ENCODE results near the gene EPRS1. TPM values are rescaled to one million over a fixed set of nuclear protein-coding genes. Genes with fewer than 3 reads are reported as not detected.

The EPRS1 gene
- total and polyA plus RNA-seq, 2 of the 4 experiments (the other 2 are of a cell fraction) = 48.0 to 159 TPM

- Histone ChIP-seq H3K9me3 (ENCODE audit: control insufficient read depth, insufficient read depth, low read length) (no peaks in the 10 kb centered on the region), H2AFZ (replicated peaks; ENCODE audit: low read length, poor library complexity) (no peak overlapping the region), H4K91ac (ENCODE audit: insufficient read depth, low read depth, low read length) (no peak overlapping the region), H3K27ac (ENCODE audit: insufficient read depth, low read length) (no peak overlapping the region), H3K4me1 (ENCODE audit: control insufficient read depth, insufficient read depth, low read length) (no peaks in the 10 kb centered on the region), H3K56ac (ENCODE audit: extremely low read depth, insufficient read depth, low read length) (no peak overlapping the region), H3K23ac (ENCODE audit: low read depth, low read length) (no peak overlapping the region), H3K36me3 (ENCODE audit: control insufficient read depth, insufficient read depth, low read length) (peaks cover 13% of the 10 kb centered on the region), H3K4ac (ENCODE audit: low read depth, low read length) (no peak overlapping the region), H3K4me2 (ENCODE audit: low read depth, low read length) (no peak overlapping the region), H4K5ac (ENCODE audit: low read depth, low read length) (no peak overlapping the region), H3K14ac (replicated peaks; ENCODE audit: low read depth, low read length) (no peak overlapping the region), H3K27me3 (ENCODE audit: control insufficient read depth, insufficient read depth, low read length) (no peaks in the 10 kb centered on the region), H2BK5ac (ENCODE audit: low read depth, low read length, poor library complexity, severe bottlenecking) (no peak overlapping the region), H3K9me1 (ENCODE audit: insufficient read depth, low read length) (no peaks in the 10 kb centered on the region), H2BK15ac (ENCODE audit: low read depth, low read length) (no peak overlapping the region), H3K4me3 (ENCODE audit: insufficient read depth, low read depth, low read length) (no peak overlapping the region), H2BK120ac (ENCODE audit: low read depth, low read length) (no peak overlapping the region), H3K18ac (ENCODE audit: low read depth, low read length) (no peak overlapping the region), H2AK5ac (ENCODE audit: low read depth, low read length) (no peak overlapping the region), H4K20me1 (ENCODE audit: insufficient read depth, low read length) (no peaks in the 10 kb centered on the region), H3K9ac (ENCODE audit: low read depth, low read length) (no peak overlapping the region), H4K8ac (ENCODE audit: low read depth in 2 of 2, low read length in 2 of 2) (no peak overlapping the region), H2BK20ac (ENCODE audit: low read depth, low read length) (no peak overlapping the region), H3K79me1 (ENCODE audit: low read depth in 1 of 2, low read length in 2 of 2) (no peaks in the 10 kb centered on the region), H2AK9ac (replicated peaks; ENCODE audit: low read depth, low read length, poor library complexity) (no peak overlapping the region)
- intact Hi-C loops (cut with micrococcal nuclease) (no loop called here), in situ Hi-C loops (cut with MboI; ENCODE audit: low sequenced_read_pairs) (no loop called here), dilution Hi-C loops (cut with HindIII; ENCODE audit: low sequenced_read_pairs, unreplicated experiment) (no loop called here)
- ChIA-PET CTCF (no interaction called here), POLR2A (ENCODE audit: unreplicated experiment) (no interaction called here)
- BruUV-seq (replicated peaks) = no TSS peak
- no peak for ATAC-seq (ENCODE audit: low read depth)
- no peak for DNase-seq
- 100% methylated on average over 2 of the region's 3 CpGs; no CpG with 5 or more reads in 1 of the 2 experiments for WGBS, 2 experiments (ENCODE audit: extremely low coverage in 2 of 2, insufficient read length in 1 of 2)
- TF ChIP-seq MAZ (IDR thresholded peaks at IDR 0.05; ENCODE audit: borderline replicate concordance, low read depth, low read length) = no peak
- no peak for TF ChIP-seq MAFK (IDR thresholded peaks at IDR 0.05; ENCODE audit: low read depth, low read length)
- TF ChIP-seq USF2 (IDR thresholded peaks at IDR 0.05; ENCODE audit: low read depth, low read length) = no peak
- TF ChIP-seq RCOR1 (IDR thresholded peaks at IDR 0.05; ENCODE audit: insufficient replicate concordance, low read length) = no peak
- no peak for TF ChIP-seq FOS (IDR thresholded peaks at IDR 0.05; ENCODE audit: low read depth, low read length)
- TF ChIP-seq BHLHE40 (IDR thresholded peaks at IDR 0.05; ENCODE audit: low read depth, low read length) = no peak
- TF ChIP-seq CEBPB (IDR thresholded peaks at IDR 0.05; ENCODE audit: low read depth, low read length) = no peak
- no peak for TF ChIP-seq RAD21 (IDR thresholded peaks at IDR 0.05; ENCODE audit: low read length)
- no peak for TF ChIP-seq CTCF (conservative IDR thresholded peaks at IDR 0.05; ENCODE audit: low read depth, low read length)
Measured at GRCh38 chr1:220060876-220061275, 14.6 kb upstream of the EPRS1 start.
